ENCODE data around the gene CPPED1.

CPPED1 gene

DNA sequence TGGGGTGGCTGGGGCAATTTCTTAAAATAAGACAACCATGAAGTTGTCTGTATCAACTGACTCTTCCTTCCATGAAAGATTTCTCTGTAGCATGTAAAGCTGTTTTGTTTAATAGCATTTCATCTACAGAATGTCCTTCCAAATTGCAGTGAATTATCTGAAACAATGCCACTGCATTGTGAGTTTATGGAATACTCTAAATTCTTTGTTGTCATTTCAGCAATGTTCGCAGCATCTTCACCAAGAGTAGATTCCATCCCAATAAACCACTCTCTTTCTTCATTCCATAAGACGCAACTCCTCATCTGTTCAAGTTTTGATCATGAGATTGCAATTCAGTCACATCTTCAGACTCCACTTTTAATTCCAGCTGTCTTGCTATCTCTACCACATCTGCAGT lies 54.6 kb downstream of the CPPED1 start:
- Histone ChIP-seq H3K9ac (no peak overlapping the region), H3K4me2 (no peak overlapping the region), H3K4me3 (no peak overlapping the region), H3K27me3 (no peaks in the 10 kb centered on the region), H3K27ac (no peak overlapping the region), H3K36me3 (peaks cover 10 to 89% (median 14%) of the 10 kb centered on the region in 11 experiments; a peak in 17 of 22 replicates), H3K9me3 (replicated peaks in 1 of 11) (peaks cover 22 to 31% (median 27%) of the 10 kb centered on the region in 11 experiments), H4K20me1 (peaks cover 0 to 88% (median 0%) of the 10 kb centered on the region in 11 experiments; a peak in 8 of 22 replicates), H3K4me1 (peaks cover 0 to 26% (median 8%) of the 10 kb centered on the region in 10 experiments; a peak in 10 of 20 replicates)
- TF ChIP-seq Cebpa-rat (IDR thresholded peaks at IDR 0.05): no peak

DNA sequence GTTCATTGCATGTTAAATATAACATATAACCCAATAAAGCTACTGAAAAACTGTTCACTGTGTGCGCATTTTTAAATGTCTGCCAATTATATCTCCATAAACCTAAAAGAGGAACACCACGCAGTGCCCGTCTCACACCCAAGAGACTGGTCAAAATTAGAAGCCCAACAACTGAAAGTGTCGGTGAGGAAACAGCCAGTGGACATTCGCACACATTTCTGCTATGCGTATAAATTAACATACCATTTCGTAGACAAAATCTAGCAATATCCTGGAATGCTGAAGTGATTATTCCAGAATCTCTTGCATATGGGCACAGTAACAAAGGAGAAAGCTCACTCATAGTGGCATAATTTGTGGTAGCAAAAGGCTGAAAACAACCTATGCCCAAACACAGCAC lies 55.9 kb downstream of the CPPED1 start:
- Histone ChIP-seq H3K4me1 (peaks cover 0 to 17% (median 7%) of the 10 kb centered on the region in 10 experiments; a peak in 9 of 20 replicates), H3K27me3 (no peaks in the 10 kb centered on the region), H3K36me3 (peaks cover 10 to 88% (median 21%) of the 10 kb centered on the region in 11 experiments; a peak in 17 of 22 replicates), H3K9me3 (replicated peaks in 1 of 11) (peaks cover 24 to 38% (median 33%) of the 10 kb centered on the region in 11 experiments), H4K20me1 (peaks cover 0 to 88% (median 0%) of the 10 kb centered on the region in 11 experiments; a peak in 6 of 22 replicates), H3K4me2 (0 out of 22 replicates have a peak overlapping the region, but pooled peaks of 1 of the 11 experiments have one; percentile 0), H3K4me3 (no peak overlapping the region), H3K9ac (no peak overlapping the region), H3K27ac (no peak overlapping the region)
- no peak for TF ChIP-seq Cebpa-rat (IDR thresholded peaks at IDR 0.05)

DNA sequence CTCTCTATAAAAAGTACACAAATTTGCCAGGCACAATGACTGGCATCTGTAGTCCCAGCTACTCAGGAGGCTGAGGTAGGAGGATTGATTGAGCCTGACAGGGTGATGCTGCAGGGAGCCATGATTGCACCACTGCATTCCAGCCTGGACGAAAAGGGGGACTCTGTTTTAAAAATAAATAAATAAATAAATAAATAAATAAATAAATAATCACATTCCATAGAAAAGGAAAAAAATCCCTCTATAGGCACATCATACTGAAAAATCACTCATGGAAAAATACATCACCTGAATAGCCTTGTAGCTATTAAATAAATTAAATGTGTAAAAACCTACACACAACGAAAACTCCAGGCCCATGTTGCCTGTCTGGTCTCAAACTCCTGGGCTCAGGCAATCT lies 56.4 kb downstream of the CPPED1 start:
- TF ChIP-seq Cebpa-rat (IDR thresholded peaks at IDR 0.05): no peak
- Histone ChIP-seq H3K4me1 (peaks cover 0 to 17% (median 7%) of the 10 kb centered on the region in 10 experiments; a peak in 9 of 20 replicates), H3K36me3 (peaks cover 10 to 94% (median 22%) of the 10 kb centered on the region in 11 experiments; a peak in 17 of 22 replicates), H3K9me3 (replicated peaks in 1 of 11) (peaks cover 24 to 44% (median 33%) of the 10 kb centered on the region in 11 experiments), H3K27ac (no peak overlapping the region), H3K4me3 (no peak overlapping the region), H3K27me3 (no peaks in the 10 kb centered on the region), H3K9ac (no peak overlapping the region), H4K20me1 (peaks cover 0 to 93% (median 0%) of the 10 kb centered on the region in 11 experiments; a peak in 6 of 22 replicates), H3K4me2 (no peak overlapping the region)

DNA sequence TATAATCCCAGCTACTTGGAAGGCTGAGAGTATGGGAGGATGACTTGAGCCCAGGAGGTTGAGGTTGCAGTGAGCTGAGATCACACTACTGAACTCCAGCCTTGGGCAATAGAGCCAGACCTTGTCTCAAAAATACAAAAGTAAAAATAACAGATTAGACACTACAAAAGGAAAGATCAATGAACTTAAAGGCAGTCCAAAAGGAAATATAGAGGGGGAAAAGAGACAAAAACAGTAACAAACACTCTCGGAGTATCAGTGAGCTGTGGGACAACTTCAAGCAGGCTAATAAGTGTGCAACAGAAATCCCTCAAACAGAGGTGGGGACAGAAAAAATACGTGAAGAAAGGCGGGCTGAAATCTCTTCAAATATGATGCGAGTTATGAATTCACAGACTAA lies 58.8 kb downstream of the CPPED1 start:
- Histone ChIP-seq H3K9me3 (replicated peaks in 1 of 11) (peaks cover 26 to 47% (median 38%) of the 10 kb centered on the region in 11 experiments), H3K4me1 (peaks cover 0 to 14% (median 0%) of the 10 kb centered on the region in 10 experiments; a peak in 6 of 20 replicates), H3K4me2 (no peak overlapping the region), H3K27me3 (no peaks in the 10 kb centered on the region), H3K9ac (no peak overlapping the region), H3K4me3 (no peak overlapping the region), H3K27ac (no peak overlapping the region), H4K20me1 (peaks cover 0 to 88% (median 0%) of the 10 kb centered on the region in 11 experiments; a peak in 6 of 22 replicates), H3K36me3 (peaks cover 10 to 96% (median 32%) of the 10 kb centered on the region in 11 experiments; a peak in 18 of 22 replicates)
- no peak for TF ChIP-seq Cebpa-rat (IDR thresholded peaks at IDR 0.05)

DNA sequence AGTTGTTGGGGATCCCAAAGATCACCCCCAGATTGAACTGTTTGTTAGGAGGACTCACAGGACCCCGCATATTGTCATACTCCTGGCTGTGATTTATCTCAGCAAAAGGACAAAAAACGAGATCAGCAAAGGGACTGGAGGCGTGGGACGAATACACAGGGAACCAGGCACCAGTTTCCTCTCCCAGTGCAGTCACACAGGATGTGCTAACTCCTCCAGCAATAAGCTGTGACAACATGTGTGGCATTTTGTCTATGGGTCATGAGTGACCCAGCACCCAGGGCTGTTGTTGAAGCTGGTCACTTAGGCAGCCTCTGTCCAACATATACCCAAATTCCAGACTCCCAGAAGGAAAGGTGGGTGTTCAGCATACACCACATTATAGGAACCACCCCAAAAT lies 60.9 kb downstream of the CPPED1 start:
- Histone ChIP-seq H3K4me1 (peaks cover 0 to 11% (median 0%) of the 10 kb centered on the region in 10 experiments; a peak in 5 of 20 replicates), H3K27ac (no peak overlapping the region), H3K27me3 (no peaks in the 10 kb centered on the region), H4K20me1 (peaks cover 0 to 87% (median 0%) of the 10 kb centered on the region in 11 experiments; a peak in 6 of 22 replicates), H3K9me3 (replicated peaks in 1 of 11) (peaks cover 29 to 51% (median 43%) of the 10 kb centered on the region in 11 experiments), H3K9ac (no peak overlapping the region), H3K36me3 (peaks cover 18 to 96% (median 50%) of the 10 kb centered on the region in 11 experiments; a peak in 19 of 22 replicates), H3K4me2 (no peak overlapping the region), H3K4me3 (no peak overlapping the region)
- TF ChIP-seq Cebpa-rat (IDR thresholded peaks at IDR 0.05): no peak

DNA sequence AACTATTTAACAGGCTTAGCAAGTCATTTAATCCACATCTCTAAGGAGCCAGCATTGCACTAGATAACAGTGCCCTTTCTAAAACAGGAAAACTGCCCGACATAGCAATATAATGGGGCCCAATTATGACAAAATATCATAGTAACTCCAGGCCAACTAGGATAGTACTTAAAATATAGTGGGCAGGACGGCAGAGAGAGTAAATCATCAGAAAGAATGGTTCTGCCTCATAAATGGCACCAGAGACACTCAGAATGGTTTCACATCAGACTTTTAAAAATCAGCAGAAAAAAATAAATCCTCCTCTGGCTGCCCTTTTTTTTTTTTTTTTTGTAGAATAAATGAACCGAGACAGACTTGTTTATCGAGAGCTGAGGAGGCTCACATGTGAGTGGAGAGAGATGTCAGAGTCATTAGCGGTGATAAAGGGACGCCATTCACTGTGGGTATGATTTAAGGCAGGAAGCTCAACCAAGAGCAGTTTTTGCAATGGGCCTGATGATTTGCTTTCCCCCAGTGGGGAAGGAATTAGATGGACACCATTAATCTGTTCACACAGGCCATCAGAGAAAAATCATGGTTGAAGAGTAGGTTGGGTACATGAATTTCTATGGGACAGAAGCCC lies 62.6 kb downstream of the CPPED1 start:
- no peak overlapping the region for H3K4me3 ChIP-seq
- no peak overlapping the region for H3K9ac ChIP-seq
- no peak overlapping the region for H3K27ac ChIP-seq
- H3K4me2 ChIP-seq: no peak overlapping the region
- H4K20me1 ChIP-seq: peaks cover 0 to 76% (median 0%) of the 10 kb centered on the region in 11 experiments; a peak in 5 of 22 replicates
- H3K36me3 ChIP-seq: peaks cover 20 to 97% (median 62%) of the 10 kb centered on the region in 11 experiments; a peak in 19 of 22 replicates
- no peaks in the 10 kb centered on the region for H3K27me3 ChIP-seq
- peaks cover 26 to 48% (median 41%) of the 10 kb centered on the region in 11 experiments for H3K9me3 ChIP-seq (replicated peaks in 1 of 11)
- peaks cover 0 to 8% (median 0%) of the 10 kb centered on the region in 10 experiments; a peak in 4 of 20 replicates for H3K4me1 ChIP-seq
- TF ChIP-seq Cebpa-rat (IDR thresholded peaks at IDR 0.05): no peak

DNA sequence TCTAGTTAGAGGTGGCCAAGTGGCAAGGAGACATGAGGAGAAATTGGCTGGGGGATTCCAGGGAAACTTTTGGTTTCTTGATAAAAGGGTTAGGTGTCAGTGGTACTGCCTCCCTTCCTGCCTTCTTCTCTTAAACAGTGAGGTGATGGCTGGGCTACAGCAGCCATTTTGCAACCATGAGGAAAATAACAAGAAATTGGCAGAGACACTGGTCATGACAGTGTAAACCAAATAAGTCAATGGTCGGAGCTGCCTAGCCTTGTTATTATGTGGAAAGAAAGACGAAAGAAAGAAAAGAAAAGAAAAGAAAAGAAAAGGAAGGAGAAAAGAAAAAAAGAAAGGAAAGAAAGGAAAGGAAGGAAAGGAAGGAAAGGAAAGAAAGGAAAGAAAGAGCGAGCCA lies 63.9 kb downstream of the CPPED1 start:
- H4K20me1 ChIP-seq: peaks cover 0 to 77% (median 0%) of the 10 kb centered on the region in 11 experiments; a peak in 5 of 22 replicates
- H3K27me3 ChIP-seq: no peaks in the 10 kb centered on the region
- no peak overlapping the region for H3K27ac ChIP-seq
- TF ChIP-seq Cebpa-rat (IDR thresholded peaks at IDR 0.05): no peak
- no peak overlapping the region for H3K9ac ChIP-seq
- H3K9me3 ChIP-seq (replicated peaks in 1 of 11): peaks cover 22 to 48% (median 36%) of the 10 kb centered on the region in 11 experiments
- peaks cover 0 to 8% (median 0%) of the 10 kb centered on the region in 10 experiments; a peak in 4 of 20 replicates for H3K4me1 ChIP-seq
- H3K4me3 ChIP-seq: no peak overlapping the region
- H3K4me2 ChIP-seq: no peak overlapping the region
- H3K36me3 ChIP-seq: peaks cover 18 to 97% (median 62%) of the 10 kb centered on the region in 11 experiments; a peak in 20 of 22 replicates

DNA sequence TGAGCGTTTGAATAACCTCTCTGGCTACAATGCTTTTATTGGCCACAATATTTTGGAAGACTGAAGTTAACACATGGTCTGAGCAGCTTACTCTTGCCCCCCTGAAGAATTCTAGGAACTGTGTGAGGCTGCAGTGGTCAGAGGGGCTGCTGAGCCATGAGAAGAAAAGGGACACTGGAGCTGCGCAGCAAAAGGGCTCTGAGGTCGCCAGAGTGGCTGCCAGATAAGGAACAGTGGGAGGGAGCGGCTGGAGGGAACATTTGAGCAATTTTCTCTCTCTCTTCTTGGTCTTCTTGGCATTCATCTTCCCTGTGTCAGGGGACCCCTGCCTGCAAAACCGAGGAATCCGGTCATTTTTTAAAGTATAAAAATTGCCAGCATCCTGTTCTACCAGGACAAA lies 66.1 kb downstream of the CPPED1 start:
- Histone ChIP-seq H3K9ac (no peak overlapping the region), H3K9me3 (replicated peaks in 1 of 11) (peaks cover 31 to 58% (median 41%) of the 10 kb centered on the region in 11 experiments), H3K36me3 (peaks cover 25 to 100% (median 69%) of the 10 kb centered on the region in 11 experiments; a peak in 21 of 22 replicates), H3K27me3 (no peaks in the 10 kb centered on the region), H3K27ac (no peak overlapping the region), H4K20me1 (peaks cover 0 to 55% (median 0%) of the 10 kb centered on the region in 11 experiments; a peak in 4 of 22 replicates), H3K4me1 (peaks cover 0 to 8% (median 0%) of the 10 kb centered on the region in 10 experiments; a peak in 4 of 20 replicates), H3K4me3 (no peak overlapping the region), H3K4me2 (no peak overlapping the region)
- TF ChIP-seq Cebpa-rat (IDR thresholded peaks at IDR 0.05): no peak

DNA sequence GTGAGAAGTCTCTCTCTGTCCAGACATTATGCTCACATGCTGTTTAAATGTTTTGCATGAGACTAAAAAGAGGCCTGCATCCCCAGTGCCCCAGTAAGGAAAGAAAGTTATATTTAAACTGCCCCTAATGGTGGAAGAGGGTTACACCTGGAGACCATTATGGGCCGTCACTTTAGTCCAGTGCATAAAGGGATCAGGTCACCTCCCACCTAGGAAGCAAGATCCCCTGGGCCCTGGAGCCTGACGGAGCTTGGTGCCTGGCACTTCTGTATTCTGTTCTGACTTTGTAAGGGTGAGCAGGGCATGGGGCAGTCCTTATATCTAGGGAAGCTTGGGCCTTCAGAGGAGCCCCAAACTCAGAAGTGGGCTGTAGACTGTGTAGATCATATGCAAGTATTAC lies 67.9 kb downstream of the CPPED1 start:
- H3K9ac ChIP-seq: no peak overlapping the region
- peaks cover 0 to 8% (median 4%) of the 10 kb centered on the region in 10 experiments; a peak in 7 of 20 replicates for H3K4me1 ChIP-seq
- H3K27ac ChIP-seq: no peak overlapping the region
- H3K27me3 ChIP-seq: no peaks in the 10 kb centered on the region
- H3K9me3 ChIP-seq (replicated peaks in 1 of 11): peaks cover 46 to 71% (median 55%) of the 10 kb centered on the region in 11 experiments
- TF ChIP-seq Cebpa-rat (IDR thresholded peaks at IDR 0.05): no peak
- H3K4me2 ChIP-seq: no peak overlapping the region
- H3K36me3 ChIP-seq: peaks cover 33 to 100% (median 70%) of the 10 kb centered on the region in 11 experiments; a peak in 21 of 22 replicates
- no peak overlapping the region for H3K4me3 ChIP-seq
- H4K20me1 ChIP-seq: peaks cover 0 to 58% (median 0%) of the 10 kb centered on the region in 11 experiments; a peak in 4 of 22 replicates
